ENCODE results near the gene NDUFAF2.
"Not testable (repeated sequence)": the region's sequence is repeated elsewhere in the genome, so short reads cannot be mapped to it uniquely, and the experiment has no call there.

The NDUFAF2 gene

DNA sequence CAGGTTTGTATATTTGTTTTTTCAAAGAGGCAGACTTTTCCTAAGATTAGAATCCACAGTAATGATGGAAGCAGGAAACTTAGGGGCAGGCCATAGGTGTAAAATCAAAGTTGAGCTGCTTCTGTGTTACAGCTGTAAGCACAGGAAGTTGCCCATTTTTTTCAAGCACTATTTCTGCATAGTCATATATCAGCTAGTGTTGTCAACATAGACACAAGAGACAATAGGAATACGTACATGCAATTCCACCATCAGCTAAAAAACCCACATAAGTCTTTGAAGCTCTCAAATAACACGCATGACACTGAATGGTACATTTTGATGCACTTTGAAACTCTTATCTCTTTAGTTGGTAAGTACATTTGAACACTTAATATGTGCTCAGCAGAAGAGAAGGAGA lies 237.4 kb downstream of the NDUFAF2 start:
- DNase-seq: no peak

DNA sequence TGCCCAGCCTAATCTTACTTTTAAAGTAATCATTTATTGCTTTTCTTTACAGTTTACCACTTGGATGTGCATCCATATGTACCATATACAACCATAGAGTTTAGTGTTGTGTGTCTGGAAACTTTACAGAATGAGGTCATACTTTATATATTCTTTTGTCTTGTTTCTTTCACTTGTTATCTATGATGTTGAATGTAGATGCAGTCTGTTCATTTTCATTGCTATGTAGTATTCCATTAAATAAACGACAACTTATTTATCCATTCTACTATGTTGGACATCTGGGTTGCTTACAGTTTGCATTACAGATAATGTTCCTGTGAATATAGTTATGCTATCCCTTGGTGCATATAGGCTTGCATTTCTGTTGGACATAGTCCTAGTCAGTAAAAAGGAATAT lies 238.5 kb downstream of the NDUFAF2 start:
- DNase-seq: no peak

- DNase-seq: no peak
Measured at GRCh38 chr5:61184708-61185107, 239.7 kb downstream of the NDUFAF2 start.

- no peak for DNase-seq
Measured at GRCh38 chr5:61186634-61187033, 241.6 kb downstream of the NDUFAF2 start.

DNA sequence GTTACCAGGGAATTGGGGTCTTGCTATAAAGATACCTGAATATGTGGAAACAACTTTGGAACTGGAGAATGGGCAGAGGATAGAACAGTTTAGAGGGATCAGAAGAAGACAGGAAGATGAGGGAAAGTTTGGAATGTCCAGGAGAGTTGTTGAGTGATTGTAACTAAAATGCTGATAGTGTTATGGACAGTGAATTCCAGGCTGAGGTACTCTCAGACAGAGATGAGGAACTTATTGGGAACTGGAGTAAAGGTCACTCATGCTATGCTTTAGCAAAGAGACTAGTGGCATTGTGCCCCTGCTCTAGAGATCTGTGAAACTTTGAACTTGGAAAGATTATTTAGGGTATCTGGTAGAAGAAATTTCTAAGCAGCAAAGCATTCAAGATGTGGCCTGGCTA lies 242.3 kb downstream of the NDUFAF2 start:
- not testable (repeated sequence) for DNase-seq

DNA sequence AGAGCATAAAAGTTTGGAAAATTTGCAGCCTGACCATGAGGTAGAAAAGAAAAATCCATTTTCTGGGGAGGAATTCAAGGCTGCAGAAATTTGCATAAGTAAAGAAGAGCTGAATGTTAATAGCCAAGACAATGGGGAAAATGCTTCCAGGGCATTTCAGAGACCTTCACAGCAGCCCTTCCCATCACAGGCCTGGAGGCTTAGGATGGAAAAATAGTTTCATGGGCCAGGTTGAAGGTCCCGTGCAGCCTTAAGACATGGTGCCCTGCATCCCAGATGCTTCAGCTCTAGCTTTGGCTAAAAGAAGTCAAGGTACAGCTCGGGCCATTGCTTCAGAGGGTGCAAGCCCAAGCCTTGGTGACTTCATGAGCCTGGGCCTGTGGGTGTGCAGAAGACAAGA lies 242.8 kb downstream of the NDUFAF2 start:
- not testable (repeated sequence) for DNase-seq

DNA sequence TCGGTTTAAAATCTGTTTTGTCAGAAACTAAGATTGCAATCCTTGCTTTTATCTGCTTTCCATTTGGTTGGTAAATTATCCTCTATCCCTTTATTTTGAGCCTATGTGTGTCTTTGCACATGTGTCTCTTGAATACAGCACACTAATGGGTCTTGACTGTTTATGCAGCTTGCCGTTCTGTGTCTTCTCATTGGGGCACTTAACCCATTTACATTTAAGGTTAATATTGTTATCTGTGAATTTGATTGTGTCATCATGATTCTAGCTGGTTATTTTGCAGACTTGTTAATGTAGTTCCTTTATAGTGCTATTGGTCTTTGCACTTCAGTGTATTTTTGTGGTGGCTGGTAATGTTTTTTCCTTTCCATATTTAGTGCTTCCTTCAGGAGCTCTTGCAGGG lies 253.6 kb downstream of the NDUFAF2 start:
- DNase-seq: no peak

- no peak for DNase-seq
Measured at GRCh38 chr5:61200582-61201155, 255.7 kb downstream of the NDUFAF2 start.

DNA sequence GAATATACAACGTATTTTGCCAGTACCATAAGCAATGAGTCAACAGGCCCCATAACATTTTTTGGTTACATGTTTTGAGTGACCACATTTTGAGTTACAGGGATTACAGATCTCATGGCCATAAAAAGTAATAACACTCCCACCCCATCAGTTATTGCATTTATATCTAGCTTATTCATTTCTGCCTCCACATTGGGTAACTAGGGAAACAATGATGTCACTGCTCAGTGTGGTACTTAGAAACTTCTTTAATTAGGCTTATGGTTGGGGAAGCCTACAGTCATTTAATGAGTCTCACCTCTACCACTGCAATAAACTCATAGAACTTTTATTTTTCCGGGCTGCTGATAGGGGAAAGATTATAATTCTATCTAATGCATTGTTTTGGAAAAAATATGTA lies 257.2 kb downstream of the NDUFAF2 start:
- no peak for DNase-seq
